ENCODE measurements around the gene LSMEM2. TPM values are rescaled to one million over a fixed set of nuclear protein-coding genes. Genes with fewer than 3 reads are reported as not detected.
A peak's percentile ranks its signal among the peaks of the same experiment; 100 is the strongest.
"Not testable (repeated sequence)": the region's sequence is repeated elsewhere in the genome, so short reads cannot be mapped to it uniquely, and the experiment has no call there.

LSMEM2 gene
- total RNA-seq, 2 experiments from 2014 or later: not detected

DNA sequence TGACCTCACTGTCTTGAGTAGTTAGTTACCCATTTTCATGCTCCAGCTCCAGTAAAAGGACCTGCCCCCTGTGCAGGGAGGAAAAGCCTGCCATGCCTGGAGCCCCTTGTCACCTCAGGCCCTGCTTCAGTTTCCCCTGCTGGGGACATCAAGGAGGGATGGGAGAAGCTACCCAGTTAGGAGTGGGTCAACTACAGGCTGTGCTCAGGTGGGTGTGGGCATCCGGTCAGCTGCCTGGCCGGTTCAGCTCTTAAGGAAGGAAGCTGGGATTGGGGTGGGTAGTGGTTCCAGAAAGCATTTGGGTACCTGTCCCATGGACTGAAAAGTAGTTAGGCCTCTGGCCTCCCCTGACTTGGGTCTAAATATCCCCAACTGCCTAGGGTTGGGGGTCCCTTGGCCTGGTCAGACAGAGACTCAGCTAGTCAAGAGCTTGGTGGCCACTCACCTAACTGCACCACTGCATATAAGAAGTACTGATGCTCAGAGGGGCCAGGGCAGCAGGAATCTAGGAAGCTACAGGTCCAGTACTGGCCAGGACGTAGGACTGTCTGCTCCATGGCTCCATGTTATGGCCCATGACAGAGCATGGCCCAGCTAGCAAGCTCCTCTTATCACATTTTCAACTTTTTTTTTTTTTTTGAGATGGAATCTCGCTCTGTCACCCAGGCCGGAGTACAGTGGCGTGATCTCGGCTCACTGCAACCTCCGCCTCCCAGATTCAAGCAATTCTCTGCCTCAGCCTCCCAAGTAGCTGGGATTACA, 549 bp downstream of the LSMEM2 start:
- ATAC-seq (ENCODE audit: low read depth): no peak
- no peak for DNase-seq
- Mint-ChIP-seq H3K36me3 (no peaks in the 10 kb centered on the region), H3K4me3 (no peak overlapping the region), H3K27me3 (peaks cover 31% of the 10 kb centered on the region), H3K9me3 (no peaks in the 10 kb centered on the region), H3K4me1 (peaks cover 10% of the 10 kb centered on the region), H3K27ac (no peak overlapping the region)
- POLR2A ChIA-PET: interaction anchor here (0.7 to 1.8 kb wide), 2 partner anchors 13 to 96 kb away, joined by 4 to 5 read pairs; partner anchors contain the start of gene IFRD2

GRCh38 chr3:50284121-50284520, 5.2 kb downstream of the LSMEM2 start:
- not testable (repeated sequence) for H3K27me3 Mint-ChIP-seq; H3K4me3 Mint-ChIP-seq; H3K27ac Mint-ChIP-seq; H3K36me3 Mint-ChIP-seq; H3K9me3 Mint-ChIP-seq; ATAC-seq (ENCODE audit: low read depth); H3K4me1 Mint-ChIP-seq; DNase-seq
- POLR2A ChIA-PET: interaction anchor here (0.7 to 1.1 kb wide), 3 partner anchors 13 to 93 kb away, joined by 3 to 4 read pairs (median 3); no protein-coding TSS in a partner anchor

- peaks cover 6% of the 10 kb centered on the region for H3K4me1 Mint-ChIP-seq
- H3K27me3 Mint-ChIP-seq: no peaks in the 10 kb centered on the region
- DNase-seq (no peak), ATAC-seq (ENCODE audit: low read depth) (no peak)
- H3K27ac Mint-ChIP-seq: no peak overlapping the region
- POLR2A ChIA-PET: no interaction called here
- peaks cover 2% of the 10 kb centered on the region for H3K36me3 Mint-ChIP-seq
- H3K4me3 Mint-ChIP-seq: no peak overlapping the region
- H3K9me3 Mint-ChIP-seq: no peaks in the 10 kb centered on the region
These were observed 7.7 kb downstream of the LSMEM2 start for GRCh38 chr3:50286322-50287227.

GRCh38 chr3:50287262-50287661, 8.4 kb downstream of the LSMEM2 start:
- no peak overlapping the region for H3K27ac Mint-ChIP-seq
- H3K4me1 Mint-ChIP-seq: peaks cover 6% of the 10 kb centered on the region
- no peak overlapping the region for H3K4me3 Mint-ChIP-seq
- POLR2A ChIA-PET: no interaction called here
- no peaks in the 10 kb centered on the region for H3K9me3 Mint-ChIP-seq
- no peak for DNase-seq
- ATAC-seq (ENCODE audit: low read depth): no peak
- H3K36me3 Mint-ChIP-seq: peaks cover 2% of the 10 kb centered on the region
- H3K27me3 Mint-ChIP-seq: no peaks in the 10 kb centered on the region

GRCh38 chr3:50288387-50289007, 9.6 kb downstream of the LSMEM2 start:
- H3K27ac Mint-ChIP-seq: no peak overlapping the region
- no peak for ATAC-seq (ENCODE audit: low read depth)

GRCh38 chr3:50289130-50289529, 10.2 kb downstream of the LSMEM2 start:
- no peaks in the 10 kb centered on the region for H3K9me3 Mint-ChIP-seq
- H3K4me3 Mint-ChIP-seq: no peak overlapping the region
- H3K36me3 Mint-ChIP-seq: peaks cover 2% of the 10 kb centered on the region
- H3K4me1 Mint-ChIP-seq: peaks cover 14% of the 10 kb centered on the region
- ATAC-seq (ENCODE audit: low read depth): no peak
- H3K27ac Mint-ChIP-seq: no peak overlapping the region
- DNase-seq: no peak
- no peaks in the 10 kb centered on the region for H3K27me3 Mint-ChIP-seq
- POLR2A ChIA-PET: no interaction called here

More at GRCh38 chr3:50288387-50289007, 9.6 kb downstream of the LSMEM2 start:
- no peaks in the 10 kb centered on the region for H3K27me3 Mint-ChIP-seq
- no peak overlapping the region for H3K4me3 Mint-ChIP-seq
- POLR2A ChIA-PET: no interaction called here
- no peaks in the 10 kb centered on the region for H3K9me3 Mint-ChIP-seq
- DNase-seq: no peak
- H3K36me3 Mint-ChIP-seq: peaks cover 2% of the 10 kb centered on the region
- H3K4me1 Mint-ChIP-seq: peaks cover 14% of the 10 kb centered on the region

DNA sequence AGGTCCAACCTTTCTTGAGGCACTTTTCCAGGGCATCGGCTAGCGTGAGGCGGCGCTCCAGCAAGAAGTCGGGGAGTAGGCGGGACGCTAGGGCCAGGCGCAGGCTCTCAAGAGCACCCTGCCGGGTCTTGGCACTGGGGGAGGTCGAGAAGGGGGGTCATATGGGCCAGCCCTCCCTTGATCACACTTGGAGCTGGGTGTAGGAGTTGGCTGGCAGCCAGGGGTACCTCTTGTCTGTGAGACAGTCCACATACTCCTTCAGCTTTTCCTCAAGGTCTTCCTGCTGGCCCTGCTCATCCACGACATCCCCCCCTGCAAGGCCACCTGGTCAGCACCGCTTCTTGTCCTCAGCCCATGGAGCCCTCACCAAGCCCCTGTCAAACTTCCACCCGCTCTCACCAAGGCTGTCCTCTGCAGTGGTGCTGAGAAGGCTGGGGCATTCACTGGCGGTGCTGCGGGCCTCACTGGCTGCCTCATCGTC, 11.3 kb downstream of the LSMEM2 start:
- Mint-ChIP-seq H3K4me3 (no peak overlapping the region), H3K4me1 (peaks cover 14% of the 10 kb centered on the region), H3K27me3 (no peaks in the 10 kb centered on the region), H3K36me3 (peaks cover 2% of the 10 kb centered on the region), H3K9me3 (no peaks in the 10 kb centered on the region), H3K27ac (peak overlapping the region; percentile 42)
- no peak for DNase-seq
- POLR2A ChIA-PET: no interaction called here
- ATAC-seq (ENCODE audit: low read depth): no peak

- Mint-ChIP-seq H3K27me3 (no peaks in the 10 kb centered on the region), H3K4me3 (peak within 1 kb of the TSS; percentile 88), H3K36me3 (peaks cover 3% of the 10 kb centered on the region), H3K9me3 (no peaks in the 10 kb centered on the region), H3K4me1 (peaks cover 15% of the 10 kb centered on the region), H3K27ac (peak within 1 kb of the TSS; percentile 99)
- peak; percentile 90 for DNase-seq
- POLR2A ChIA-PET: interaction anchor here (0.9 to 2.1 kb wide), 14 partner anchors 11 to 296 kb away, joined by 3 to 19 read pairs (median 4); partner anchors contain the start of genes CYB561D2, LSMEM2, NPRL2 and TUSC2
- peak; percentile 98 for ATAC-seq (ENCODE audit: low read depth)
These were observed 13.5 kb downstream of the LSMEM2 start, which contains the start of gene IFRD2 for GRCh38 chr3:50292159-50293078. IFRD2 (minus strand) TSS chr3:50292429; CDS start chr3:50292274, 155 bp downstream.

- no peak for DNase-seq
- Mint-ChIP-seq H3K36me3 (peaks cover 1% of the 10 kb centered on the region), H3K27me3 (no peaks in the 10 kb centered on the region), H3K9me3 (no peaks in the 10 kb centered on the region), H3K4me1 (peaks cover 22% of the 10 kb centered on the region), H3K4me3 (peak overlapping the region; percentile 88), H3K27ac (peak overlapping the region; percentile 99)
- ATAC-seq (ENCODE audit: low read depth): no peak
- POLR2A ChIA-PET: interaction anchor here (0.9 to 8.0 kb wide), 10 partner anchors 11 to 295 kb away, joined by 3 to 89 read pairs (median 6); partner anchors contain the start of genes CYB561D2, LSMEM2, NPRL2 and RASSF1
These were observed 14.4 kb downstream of the LSMEM2 start for GRCh38 chr3:50293079-50293801.

DNA sequence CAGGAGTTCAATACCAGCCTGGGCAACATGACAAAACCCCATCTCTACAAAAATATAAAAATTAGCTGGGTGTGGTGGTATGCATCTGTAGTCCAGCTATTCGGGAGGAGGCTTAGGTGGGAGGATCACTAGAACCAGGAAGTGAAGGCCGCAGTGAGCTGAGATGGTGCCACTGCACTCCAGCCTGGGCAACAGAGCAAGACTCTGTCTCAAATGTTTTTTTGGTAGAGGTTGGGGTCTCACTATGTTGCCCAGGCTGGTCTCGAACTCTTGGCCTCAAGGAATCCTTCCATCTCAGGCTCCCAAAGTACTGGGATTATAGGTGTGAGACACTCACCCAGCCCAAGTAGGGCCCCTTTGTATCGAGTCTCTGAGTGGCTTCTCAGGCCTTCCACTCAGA, 15.2 kb downstream of the LSMEM2 start:
- Mint-ChIP-seq H3K36me3 (peaks cover 1% of the 10 kb centered on the region), H3K9me3 (no peaks in the 10 kb centered on the region), H3K4me3 (no peak overlapping the region), H3K4me1 (peaks cover 22% of the 10 kb centered on the region), H3K27ac (peak overlapping the region; percentile 60), H3K27me3 (no peaks in the 10 kb centered on the region)
- DNase-seq (no peak), ATAC-seq (ENCODE audit: low read depth) (no peak)
- POLR2A ChIA-PET: interaction anchor here (0.5 to 8.0 kb wide), 3 partner anchors 34 to 59 kb away, joined by 3 to 89 read pairs (median 3); partner anchors contain the start of gene RASSF1

DNA sequence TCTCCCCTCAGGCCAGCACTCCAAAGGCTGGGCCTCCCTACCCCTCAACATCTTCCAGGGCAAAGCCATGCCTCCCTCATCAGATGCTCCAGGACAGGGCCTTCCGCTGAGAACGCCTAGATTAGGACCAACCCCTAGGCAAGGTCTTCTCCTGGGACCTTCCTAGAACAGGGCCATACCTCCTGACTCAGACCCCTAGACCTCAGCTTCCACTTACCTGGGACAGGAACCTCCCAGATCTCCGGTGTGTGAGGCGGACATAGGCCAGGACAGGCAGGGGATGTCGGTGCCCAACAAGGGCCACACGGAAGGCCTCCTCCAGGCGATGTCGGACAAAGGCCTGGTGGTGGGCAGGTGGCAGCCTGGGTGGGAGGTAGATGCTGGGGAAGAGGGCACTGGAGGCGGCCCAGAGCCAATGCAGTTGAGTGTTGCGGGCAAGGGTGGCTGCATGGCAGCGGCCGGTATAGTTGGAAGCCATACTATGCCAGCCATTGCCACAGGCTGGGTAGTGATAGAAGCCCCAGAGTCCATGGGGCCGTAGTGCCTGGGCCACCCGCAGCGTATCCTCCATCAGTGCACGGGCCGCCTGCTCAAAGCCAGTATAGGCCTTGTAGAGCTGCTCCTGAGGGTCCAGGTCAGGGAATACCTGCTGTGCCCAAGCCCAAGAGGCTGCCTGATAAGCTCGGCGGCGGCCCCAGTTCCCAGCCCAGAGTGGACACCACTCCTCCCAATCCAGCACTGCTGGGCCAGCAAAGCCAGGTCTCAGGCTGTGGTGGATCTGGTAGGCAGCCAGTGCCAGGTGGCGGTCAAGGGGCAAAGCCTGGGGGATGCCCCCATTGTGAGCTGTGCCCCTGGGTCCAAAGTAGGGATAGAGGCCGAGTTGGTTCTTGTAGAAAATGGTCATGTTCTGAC, 15.9 kb downstream of the LSMEM2 start:
- H3K27ac Mint-ChIP-seq: peak overlapping the region; percentile 12
- ATAC-seq (ENCODE audit: low read depth) (no peak), DNase-seq (no peak)
- H3K36me3 Mint-ChIP-seq: peaks cover 1% of the 10 kb centered on the region
- H3K4me3 Mint-ChIP-seq: no peak overlapping the region
- POLR2A ChIA-PET: interaction anchor here (0.5 to 8.0 kb wide), 2 partner anchors 44 to 58 kb away, joined by 3 to 89 read pairs; partner anchors contain the start of gene RASSF1
- H3K4me1 Mint-ChIP-seq: peaks cover 23% of the 10 kb centered on the region
- no peaks in the 10 kb centered on the region for H3K9me3 Mint-ChIP-seq
- no peaks in the 10 kb centered on the region for H3K27me3 Mint-ChIP-seq

All from activated naive CD8-positive, alpha-beta T cell treated with anti-CD3 and anti-CD28 coated beads, Interleukin-2, amount 10 ng/mL, durations not matched to agents 7 days and 5 days (primary cell).